HCEC 1CT (cell line): ENCODE measurements around the gene MRGPRF.
"Not testable (repeated sequence)": the region's sequence is repeated elsewhere in the genome, so short reads cannot be mapped to it uniquely, and the experiment has no call there.

Experiments used
- DNase-seq: peaks from one replicate; pipeline ENCODE4 v3.0.0-alpha.2; 2017

The MRGPRF gene

GRCh38 chr11:69001243-69002081 is 11.6 kb downstream of the MRGPRF start:
- DNase-seq = no peak

DNA sequence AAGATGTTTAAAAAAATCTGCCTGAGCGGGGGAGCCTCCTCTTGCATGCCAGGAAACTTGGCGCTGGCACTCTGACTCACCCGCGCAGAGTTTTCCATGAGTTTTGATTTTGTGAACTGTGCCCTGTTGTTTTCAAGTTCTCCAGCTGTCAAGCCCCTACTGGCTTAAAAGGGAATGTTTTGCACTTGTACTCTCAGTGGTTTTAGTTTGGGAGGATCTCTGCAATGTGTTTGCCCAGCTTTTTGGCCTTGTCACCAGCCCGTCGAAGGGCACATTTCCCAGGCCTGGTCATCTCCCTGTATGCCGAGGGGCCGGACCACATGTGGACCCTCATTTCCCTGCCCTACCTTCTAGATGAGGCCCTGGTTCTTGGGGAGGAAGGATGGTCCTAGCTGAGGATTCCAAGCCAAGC is 12.2 kb downstream of the MRGPRF start:
- DNase-seq = peak; percentile 76

DNA sequence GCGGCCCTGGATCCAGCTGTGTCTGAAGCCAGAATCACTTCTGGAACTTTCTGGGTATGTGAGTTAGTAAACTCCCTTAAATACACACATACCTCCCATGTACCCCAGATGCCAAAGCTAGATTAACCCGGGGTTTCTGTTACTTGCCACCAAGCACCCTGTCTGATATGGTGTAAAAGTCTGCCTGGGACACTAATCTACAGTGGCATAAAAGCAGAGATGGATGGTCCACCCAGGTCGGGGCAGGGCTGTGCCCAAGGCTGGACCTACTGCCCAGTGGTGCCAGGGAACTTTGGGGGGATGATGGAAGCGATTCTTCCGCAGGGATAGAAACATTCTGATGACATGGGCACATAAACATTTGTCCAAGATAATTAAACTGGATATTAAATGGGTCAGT is 12.7 kb downstream of the MRGPRF start:
- DNase-seq = no peak

GRCh38 chr11:68999748-69000355 is 13.2 kb downstream of the MRGPRF start:
- not testable (repeated sequence) for DNase-seq

DNA sequence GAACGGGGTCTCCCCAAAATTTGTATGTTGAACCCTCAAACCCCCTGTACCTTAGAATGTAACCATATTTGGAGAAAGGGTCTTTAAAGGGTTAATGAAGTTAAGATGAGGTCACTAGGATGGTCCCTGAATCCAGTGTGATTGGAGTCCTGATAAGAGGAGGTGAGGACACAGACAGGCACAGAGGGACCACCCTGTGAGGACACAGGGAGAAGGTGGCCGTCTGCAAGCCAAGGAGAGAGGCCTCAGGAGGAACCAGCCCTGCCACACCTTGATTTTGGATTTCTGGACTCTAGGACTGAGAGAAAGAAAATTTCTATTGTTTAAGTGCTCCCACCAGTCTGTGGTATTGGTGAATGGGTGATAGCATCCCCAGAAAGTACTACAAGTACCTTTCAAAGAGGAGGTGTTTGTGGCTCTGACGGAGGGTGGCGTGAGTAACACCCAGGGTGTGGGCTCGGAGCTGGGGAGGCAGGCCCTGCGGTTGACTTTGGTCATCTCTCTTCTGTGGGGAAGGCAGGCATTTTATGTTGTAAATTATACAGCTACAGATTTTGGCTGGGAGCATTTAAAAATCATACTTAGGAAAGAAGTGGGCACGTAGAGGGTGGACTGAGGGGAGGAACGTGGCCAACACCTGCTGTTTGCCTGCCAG is 13.8 kb downstream of the MRGPRF start:
- DNase-seq = no peak

DNA sequence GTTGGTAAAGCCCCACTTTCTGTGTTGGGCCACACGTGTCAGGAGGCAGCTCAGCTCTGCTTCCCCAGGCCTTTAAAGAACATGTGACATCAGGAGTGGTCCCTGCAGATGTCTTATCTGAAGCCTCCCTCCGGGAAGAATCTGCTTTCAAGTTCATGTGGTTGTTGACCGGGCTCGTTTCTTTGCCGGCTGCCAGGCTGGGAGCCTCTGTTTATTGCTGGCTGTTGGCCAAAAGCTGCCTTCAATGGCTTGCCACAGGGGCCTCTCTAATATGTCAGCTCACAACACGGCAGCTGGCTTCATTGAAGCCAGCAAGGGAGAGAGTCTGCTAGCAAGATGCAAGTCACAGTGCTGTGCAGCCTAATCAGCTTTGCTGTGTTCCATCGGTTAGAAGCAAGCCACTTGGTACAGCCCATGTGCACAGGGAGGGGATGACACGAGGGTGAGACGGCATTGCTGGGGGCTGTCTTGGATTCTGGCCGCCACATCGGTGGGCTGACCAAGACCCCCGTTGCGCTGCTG is 14.6 kb downstream of the MRGPRF start:
- DNase-seq = no peak

- DNase-seq = no peak
These were observed 15.1 kb downstream of the MRGPRF start for GRCh38 chr11:68997995-68998348.

- DNase-seq = no peak
These were observed 15.7 kb downstream of the MRGPRF start for GRCh38 chr11:68997124-68997994.

DNA sequence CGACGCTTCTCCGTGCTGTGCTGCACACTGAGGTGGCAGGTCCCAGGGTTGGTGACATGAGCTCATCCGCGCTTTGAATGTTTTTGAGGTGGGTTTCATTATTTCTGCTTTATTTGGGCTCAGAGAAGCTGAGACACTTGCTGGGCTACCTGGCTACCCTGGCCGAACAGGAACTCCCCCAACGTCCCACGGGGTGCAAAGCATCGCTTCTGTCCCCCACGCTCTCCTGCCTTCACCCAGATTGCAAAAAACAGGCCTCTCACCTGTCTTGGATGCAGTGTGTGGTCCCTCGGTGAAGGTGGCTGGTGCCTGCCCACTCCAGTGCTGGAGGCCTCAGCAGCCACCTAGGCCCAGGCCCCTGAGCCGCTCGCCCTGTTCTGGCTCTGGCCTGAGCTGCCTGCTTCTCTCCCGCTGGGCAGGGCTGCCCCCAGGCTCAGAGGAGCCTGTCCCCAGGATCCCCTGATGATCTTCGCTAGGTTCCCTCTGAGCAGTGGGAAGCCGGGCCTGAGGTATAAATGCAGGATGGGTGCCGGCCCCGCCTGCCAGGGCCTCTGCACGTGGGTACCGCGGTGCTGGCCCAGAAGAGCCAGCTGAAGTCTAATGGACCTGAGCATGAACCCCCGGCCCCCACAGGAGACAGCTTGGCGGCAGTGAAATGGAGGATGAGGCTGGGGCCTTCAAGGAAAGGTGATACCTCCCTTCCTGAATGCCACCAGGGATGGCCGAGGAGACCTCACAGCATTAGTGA is 16.5 kb downstream of the MRGPRF start:
- DNase-seq = no peak

DNA sequence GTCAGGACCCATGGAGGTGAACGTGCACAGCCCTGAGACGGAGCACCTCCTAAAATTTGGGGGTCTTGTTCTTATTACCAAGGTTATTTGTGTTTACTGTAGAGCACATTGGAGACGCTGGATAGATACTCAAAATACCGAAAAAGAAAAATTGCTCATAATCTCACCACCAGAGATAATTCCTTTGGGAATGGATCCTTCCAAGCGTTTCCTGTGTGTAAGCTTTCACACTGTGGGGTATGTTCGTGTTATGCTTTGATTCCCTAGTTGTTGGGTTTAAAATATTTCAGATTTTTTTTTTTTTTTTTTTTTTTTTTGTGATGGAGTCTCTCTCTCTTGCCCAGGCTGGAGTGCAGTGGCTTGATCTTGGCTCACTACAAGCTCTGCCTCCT is 18.2 kb downstream of the MRGPRF start:
- DNase-seq = no peak

DNA sequence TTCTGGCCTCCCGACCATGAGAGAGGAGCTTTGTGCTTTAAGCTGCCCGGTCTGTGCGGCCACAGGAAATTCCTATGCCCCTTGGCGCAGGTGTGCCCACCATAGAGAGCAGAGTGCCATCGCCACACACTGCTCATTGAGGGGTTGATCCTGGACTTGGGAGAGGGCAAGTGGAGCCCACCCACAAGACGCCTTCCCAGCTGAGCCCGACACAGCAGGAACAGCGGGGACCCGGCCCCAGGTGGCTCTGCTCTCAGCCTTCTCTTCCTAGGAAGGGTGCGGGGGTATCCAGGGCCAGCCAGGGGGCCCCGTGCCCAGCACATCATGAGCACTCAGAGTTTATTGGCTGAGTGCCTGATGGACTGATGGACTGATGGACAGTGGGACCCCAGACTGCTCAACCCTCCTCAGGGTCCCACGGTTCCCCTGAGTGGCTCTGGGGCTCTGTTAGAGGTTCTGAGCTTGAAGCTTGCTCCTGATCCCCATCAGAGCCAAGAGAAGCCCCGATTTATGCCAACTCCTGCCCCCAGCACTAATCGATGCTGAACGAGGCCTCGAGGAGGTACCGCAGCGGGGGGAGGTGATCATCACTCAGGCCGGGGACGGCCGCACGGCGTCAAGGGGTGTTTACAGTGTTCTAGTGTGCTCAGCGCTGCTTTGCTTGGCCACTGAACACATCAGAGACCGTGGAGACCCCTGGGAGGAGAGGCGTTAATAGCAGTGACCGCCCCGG is 18.7 kb downstream of the MRGPRF start:
- DNase-seq = no peak

- DNase-seq = no peak
These were observed 19.5 kb downstream of the MRGPRF start for GRCh38 chr11:68993546-68993945.

GRCh38 chr11:68992743-68993255 is 20.2 kb downstream of the MRGPRF start:
- no peak for DNase-seq

DNA sequence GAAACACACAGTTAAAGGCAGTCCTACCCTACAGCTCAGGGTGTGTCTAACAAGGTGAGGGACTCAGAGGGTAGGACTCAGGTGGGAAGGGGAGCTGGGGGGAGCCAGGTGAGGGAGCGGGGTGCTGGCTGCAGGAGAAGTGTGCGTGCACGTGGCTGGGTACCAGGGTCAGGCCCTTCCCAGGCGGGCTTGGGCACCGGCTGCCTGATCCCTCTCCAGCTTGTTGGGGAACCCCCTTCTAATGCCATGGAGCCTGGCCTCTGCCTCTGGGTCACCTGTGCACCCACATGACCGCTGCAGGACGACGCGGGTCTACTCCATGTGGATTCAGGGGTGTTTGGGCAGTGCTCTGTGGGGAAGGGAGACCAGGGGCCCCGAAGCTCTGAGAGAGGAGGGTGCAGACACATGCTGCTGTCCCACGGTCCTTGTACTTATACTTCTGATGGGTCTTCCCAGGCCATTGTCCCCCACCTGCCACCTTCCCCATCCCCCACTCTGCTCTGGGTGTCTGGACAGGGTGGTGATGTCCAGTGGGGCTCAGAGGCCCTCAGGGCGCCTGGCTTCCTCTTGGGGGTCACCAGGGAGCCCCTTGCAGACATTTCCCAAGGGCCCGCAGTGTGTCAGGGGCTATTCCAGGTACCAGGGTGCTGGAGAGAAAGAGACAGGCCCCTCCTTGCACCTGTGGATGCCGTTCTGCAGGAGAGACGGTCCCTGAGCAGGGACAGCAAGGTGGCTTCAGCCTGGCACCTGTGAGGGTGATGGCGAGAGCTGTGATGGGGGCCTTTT is 21.9 kb downstream of the MRGPRF start:
- DNase-seq = no peak

DNA sequence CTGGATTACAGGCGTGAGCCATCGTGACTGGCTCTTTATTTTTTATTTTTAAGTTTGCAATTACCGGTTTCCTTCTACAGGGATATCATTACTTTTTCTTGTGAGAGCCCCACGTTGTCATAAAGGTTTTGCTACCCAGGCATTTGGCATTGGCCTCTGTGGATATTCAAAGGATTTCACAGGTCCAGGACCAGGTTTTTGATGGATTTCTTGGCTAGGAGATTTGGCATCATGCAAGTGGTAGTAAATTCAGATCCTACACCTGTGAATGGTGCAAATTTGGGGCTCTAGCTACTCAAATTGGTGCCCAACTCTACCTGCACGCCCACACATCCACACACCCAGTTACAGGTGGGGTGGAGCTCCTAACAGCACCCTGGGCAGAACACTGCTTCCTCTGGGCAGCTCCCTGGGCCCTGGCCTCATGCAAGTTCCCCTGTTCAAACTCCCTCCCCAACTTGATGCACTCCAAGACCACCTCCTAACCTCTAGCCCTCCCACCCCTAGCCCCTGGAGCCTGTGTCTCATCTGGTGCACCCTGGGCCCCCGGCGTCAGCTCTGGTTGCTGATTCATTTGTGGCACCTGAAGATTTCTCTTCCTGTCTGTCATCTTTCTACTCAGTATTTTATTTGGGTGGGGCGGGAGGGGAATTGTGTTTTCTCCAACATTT is 23.0 kb downstream of the MRGPRF start:
- no peak for DNase-seq

- DNase-seq = no peak
These were observed 24.6 kb downstream of the MRGPRF start for GRCh38 chr11:68988491-68988890.

- no peak for DNase-seq
These were observed 25.8 kb downstream of the MRGPRF start for GRCh38 chr11:68987211-68987610.

DNA sequence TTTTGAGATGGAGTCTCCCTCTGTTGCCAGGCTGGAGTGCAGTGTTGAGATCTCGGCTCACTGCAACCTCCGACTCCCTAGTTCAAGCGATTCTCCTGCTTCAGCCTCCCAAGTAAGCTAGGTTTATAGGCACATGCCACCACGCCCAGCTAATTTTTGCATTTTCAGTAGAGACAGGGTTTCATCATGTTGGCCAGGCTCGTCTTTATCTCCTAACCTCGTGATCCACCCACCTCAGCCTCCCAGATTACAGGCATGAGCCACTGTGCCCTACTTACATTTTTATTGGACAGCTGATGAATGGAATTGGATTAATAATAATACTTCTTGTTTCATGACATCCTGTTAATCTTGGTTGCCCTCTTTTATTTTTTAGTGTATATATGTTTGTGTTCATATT is 29.2 kb downstream of the MRGPRF start:
- DNase-seq = no peak

DNA sequence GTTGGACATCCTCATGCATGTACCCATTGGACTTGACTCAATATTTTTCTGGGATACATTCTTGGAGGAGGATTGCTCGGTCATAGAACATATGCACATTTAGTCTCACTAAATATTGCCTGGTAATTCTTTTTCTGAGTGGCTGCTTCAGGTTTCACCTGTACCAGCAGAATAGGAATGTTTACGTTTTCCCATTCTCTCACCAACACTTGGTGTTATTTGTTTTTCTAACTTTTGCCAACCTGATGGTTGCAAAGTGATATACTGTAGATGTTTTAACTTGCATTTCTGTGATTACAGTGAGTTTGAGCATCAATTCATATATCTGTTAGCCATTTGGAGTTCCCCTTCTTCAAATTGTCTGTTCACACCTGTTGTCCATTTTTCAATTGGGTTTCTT is 30.9 kb downstream of the MRGPRF start:
- DNase-seq = no peak

DNA sequence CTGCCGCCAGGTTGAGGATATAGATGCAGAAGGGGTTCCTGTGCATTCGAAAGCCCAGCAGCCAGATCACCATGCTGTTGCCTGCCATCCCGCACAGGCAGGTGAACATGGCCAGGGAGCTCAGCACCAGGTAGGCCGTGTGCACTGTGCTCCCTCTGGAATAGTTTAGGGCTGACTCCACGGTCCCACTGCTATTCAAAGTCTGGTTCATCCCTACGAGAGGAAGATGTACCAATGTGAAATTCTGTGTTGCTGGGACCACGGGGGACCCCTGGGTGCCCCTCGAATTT is 32.3 kb downstream of the MRGPRF start, which contains the start of gene MRGPRD:
Gene MRGPRD (minus strand): TSS at position 211 of the 290 bp plus-strand sequence. CDS start 0 bp downstream, at position 211.
- no peak for DNase-seq
